Vagina (tissue), 2 donors: ENCODE measurements around the gene RHBDL3.

Experiments used
- POLR2A ChIP-seq, 2 donors: fragments of 450-650 bp; IDR thresholded peaks; one replicate each; pipeline ENCODE4 v1.6.1; 2017; ENCODE audit warnings: antibody characterized with exemption in 2 of 2, mild to moderate bottlenecking in 2 of 2, moderate library complexity in 2 of 2
- POLR2AphosphoS5 ChIP-seq, 2 donors: sonication (generic); formaldehyde crosslinking; IDR thresholded peaks; one replicate each; pipeline ENCODE4 v1.9.0; 2017; ENCODE audit warnings: antibody characterized with exemption in 2 of 2, mild to moderate bottlenecking in 2 of 2, low read depth in 1 of 2; ENCODE audit not compliant: insufficient read depth in 1 of 2
- TF ChIP-seq, protein P1 (sequence below), 3 experiments: fragments of 450-650 bp in 2 of 3; fragments of 200-600 bp in 1 of 3; sonication (generic) in 1 of 3; IDR thresholded peaks; one replicate each; pipeline ENCODE4 v1.5.1; 2017 to 2019; ENCODE audit warnings: antibody characterized with exemption in 3 of 3, mild to moderate bottlenecking in 2 of 3, moderate library complexity in 2 of 3

DNA sequence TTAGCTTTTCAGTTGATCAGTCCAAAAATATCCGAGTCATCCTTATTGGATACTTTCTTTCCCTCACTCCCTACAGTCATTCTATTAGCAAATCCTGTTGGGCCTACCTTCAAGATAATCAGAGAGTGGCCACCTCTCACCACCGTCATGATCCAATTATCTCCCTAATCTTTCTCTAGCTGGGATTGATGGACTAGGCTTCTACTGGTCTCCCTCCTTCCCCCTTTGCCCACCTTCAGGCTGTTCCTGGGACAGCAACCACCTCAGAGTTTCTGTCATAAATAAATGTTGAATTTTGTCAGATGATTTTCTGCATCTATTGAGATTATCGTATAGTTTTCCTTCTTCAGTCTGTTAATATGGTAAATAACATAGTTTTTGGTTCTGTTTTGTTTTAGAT is 16.2 kb upstream of the RHBDL3 start:
- TF ChIP-seq, protein P1, sequence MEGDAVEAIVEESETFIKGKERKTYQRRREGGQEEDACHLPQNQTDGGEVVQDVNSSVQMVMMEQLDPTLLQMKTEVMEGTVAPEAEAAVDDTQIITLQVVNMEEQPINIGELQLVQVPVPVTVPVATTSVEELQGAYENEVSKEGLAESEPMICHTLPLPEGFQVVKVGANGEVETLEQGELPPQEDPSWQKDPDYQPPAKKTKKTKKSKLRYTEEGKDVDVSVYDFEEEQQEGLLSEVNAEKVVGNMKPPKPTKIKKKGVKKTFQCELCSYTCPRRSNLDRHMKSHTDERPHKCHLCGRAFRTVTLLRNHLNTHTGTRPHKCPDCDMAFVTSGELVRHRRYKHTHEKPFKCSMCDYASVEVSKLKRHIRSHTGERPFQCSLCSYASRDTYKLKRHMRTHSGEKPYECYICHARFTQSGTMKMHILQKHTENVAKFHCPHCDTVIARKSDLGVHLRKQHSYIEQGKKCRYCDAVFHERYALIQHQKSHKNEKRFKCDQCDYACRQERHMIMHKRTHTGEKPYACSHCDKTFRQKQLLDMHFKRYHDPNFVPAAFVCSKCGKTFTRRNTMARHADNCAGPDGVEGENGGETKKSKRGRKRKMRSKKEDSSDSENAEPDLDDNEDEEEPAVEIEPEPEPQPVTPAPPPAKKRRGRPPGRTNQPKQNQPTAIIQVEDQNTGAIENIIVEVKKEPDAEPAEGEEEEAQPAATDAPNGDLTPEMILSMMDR (IDR thresholded peaks at IDR 0.05), result no peak
- TF ChIP-seq POLR2A (IDR thresholded peaks at IDR 0.05) (no peak), POLR2AphosphoS5 (IDR thresholded peaks at IDR 0.05; ENCODE audit: insufficient read depth in 1 of 2, low read depth in 1 of 2) (no peak)
